PC-9 (cell line): ENCODE data around the gene MRPL45. TPM values are rescaled to one million over a fixed set of nuclear protein-coding genes. Genes with fewer than 3 reads are reported as not detected.

Experiments
- BruUV-seq: library from RNA; stranded (reverse); fragments of 400-500 nt; replicated peaks from 2 replicates; lab custom pipeline; 2021; lab: Mats Ljungman, UMichigan
- CTCF ChIA-PET: fragments of 300-600 bp; sonication (Branson Sonifier 250); formaldehyde crosslinking; loops from one replicate; lab custom pipeline; 2022; ENCODE audit warnings: antibody characterized with exemption; lab: Charles Lee
- POLR2A ChIA-PET: fragments of 300-600 bp; sonication (Branson Sonifier 250); formaldehyde crosslinking; loops from one replicate; lab custom pipeline; 2022; ENCODE audit warnings: antibody characterized with exemption; ENCODE audit not compliant: unreplicated experiment; lab: Charles Lee
- DNase-seq, 2 experiments: peaks; one replicate each; pipeline versions ENCODE4 v3.0.0 to v3.0.0-alpha.2; 2015 to 2022; ENCODE audit warnings: mixed read lengths in 1 of 2
- H2AFZ ChIP-seq: fragments of 200-600 bp; sonication (generic); 2 replicates; pipeline ENCODE4 v1.8.1; 2017; ENCODE audit warnings: antibody characterized with exemption
- H3F3A ChIP-seq: fragments of 200-600 bp; sonication (generic); 2 replicates; pipeline ENCODE4 v1.8.1; 2017; ENCODE audit warnings: antibody characterized with exemption, mild to moderate bottlenecking, low read depth; ENCODE audit not compliant: insufficient read depth
- H3K27ac ChIP-seq: fragments of 200-600 bp; sonication (generic); 2 replicates; pipeline ENCODE4 v1.6.1; 2016; ENCODE audit warnings: mixed run types
- H3K27me3 ChIP-seq: fragments of 200-600 bp; sonication (generic); 2 replicates; pipeline ENCODE4 v1.6.1; 2016; ENCODE audit warnings: low read depth, mixed run types; ENCODE audit not compliant: insufficient read depth
- H3K36me3 ChIP-seq: fragments of 200-600 bp; sonication (generic); 2 replicates; pipeline ENCODE4 v1.6.1; 2016; ENCODE audit warnings: low read depth, mixed run types
- H3K4me1 ChIP-seq: fragments of 200-600 bp; sonication (generic); replicated peaks from 2 replicates; pipeline ENCODE4 v1.6.1; 2016; ENCODE audit warnings: mixed run types; ENCODE audit not compliant: insufficient read depth
- H3K4me2 ChIP-seq: fragments of 200-600 bp; sonication (generic); 2 replicates; pipeline ENCODE4 v1.6.1; 2017; ENCODE audit warnings: mixed run types
- H3K4me3 ChIP-seq: fragments of 200-600 bp; sonication (generic); 2 replicates; pipeline ENCODE4 v1.6.1; 2016; ENCODE audit warnings: mixed run types
- H3K79me2 ChIP-seq: fragments of 200-600 bp; sonication (generic); 2 replicates; pipeline ENCODE4 v1.6.1; 2017; ENCODE audit warnings: low read depth, mixed run types
- H3K9me2 ChIP-seq: fragments of 200-600 bp; sonication (generic); 2 replicates; pipeline ENCODE4 v1.8.1; 2017; ENCODE audit warnings: mild to moderate bottlenecking; ENCODE audit not compliant: insufficient read depth
- H3K9me3 ChIP-seq: fragments of 200-600 bp; sonication (generic); 2 replicates; pipeline ENCODE4 v1.8.1; 2016; ENCODE audit warnings: low read depth; ENCODE audit not compliant: insufficient read depth
- H4K20me1 ChIP-seq: fragments of 200-600 bp; sonication (generic); 2 replicates; pipeline ENCODE4 v1.8.1; 2017; ENCODE audit not compliant: insufficient read depth
- EZH2 ChIP-seq: fragments of 200-600 bp; sonication (generic); IDR thresholded peaks from 2 replicates; pipeline ENCODE4 v1.8.0; 2017; ENCODE audit warnings: antibody characterized with exemption, low read depth
- intact Hi-C: fragments of 100-400 bp; cut with micrococcal nuclease; formaldehyde crosslinking; loops from one replicate; pipeline ENCODE4 v1.10.0; 2022; ENCODE audit not compliant: unreplicated experiment
- total RNA-seq: library from RNA; stranded (reverse); gene quantifications from 2 replicates; pipeline ENCODE4 v1.2.3, GENCODE V29; 2021
- TF ChIP-seq, protein P1 (sequence below): fragments of 200-600 bp; sonication (generic); conservative IDR thresholded peaks from 2 replicates; pipeline ENCODE4 v1.6.1; 2017; ENCODE audit warnings: mixed run types, antibody characterized with exemption, mild to moderate bottlenecking, moderate library complexity

Gene MRPL45
- total RNA-seq, 1 experiment from 2014 or later: 56.2 TPM

DNA sequence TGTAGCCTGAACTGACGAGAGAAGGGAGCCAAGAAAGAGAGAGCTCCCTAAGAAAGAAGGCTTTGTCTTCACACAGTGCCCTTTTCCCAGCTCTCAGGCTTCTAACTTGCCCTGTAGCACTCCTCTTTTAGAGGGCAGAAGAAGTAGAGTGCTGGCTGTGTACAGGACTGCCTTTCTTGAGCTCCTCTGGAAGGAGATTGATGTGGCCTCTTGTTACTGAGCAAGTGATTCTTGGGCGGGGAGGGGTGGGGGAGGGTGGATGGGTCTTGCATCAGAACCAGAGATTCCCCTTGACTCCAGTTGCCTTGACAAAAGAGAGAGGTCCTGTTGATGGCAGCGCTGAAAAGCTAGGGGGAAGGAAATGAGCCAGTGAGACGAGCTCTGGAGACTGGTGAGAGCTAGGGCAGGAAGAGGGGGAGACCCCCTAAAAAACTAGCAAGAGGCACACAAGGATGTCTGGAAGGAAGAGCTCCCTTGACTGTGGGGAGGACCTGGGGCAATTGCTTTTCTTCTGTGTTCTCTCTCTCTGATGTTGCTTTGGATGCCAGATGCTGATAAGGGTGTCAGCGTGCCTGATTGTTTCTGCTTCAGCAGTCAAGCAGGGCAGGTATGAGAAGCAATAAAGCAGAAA is 28.4 kb downstream of the MRPL45 start:
- H3K4me2 ChIP-seq: no peak overlapping the region
- POLR2A ChIA-PET: no interaction called here
- no peak overlapping the region for H2AFZ ChIP-seq
- peaks cover 4% of the 10 kb centered on the region for H3K36me3 ChIP-seq
- intact Hi-C loops: no loop called here
- no peaks in the 10 kb centered on the region for H3K79me2 ChIP-seq
- no peaks in the 10 kb centered on the region for H4K20me1 ChIP-seq
- H3K4me1 ChIP-seq: peaks cover 11% of the 10 kb centered on the region
- H3K27me3 ChIP-seq: no peaks in the 10 kb centered on the region
- TF ChIP-seq, protein P1, sequence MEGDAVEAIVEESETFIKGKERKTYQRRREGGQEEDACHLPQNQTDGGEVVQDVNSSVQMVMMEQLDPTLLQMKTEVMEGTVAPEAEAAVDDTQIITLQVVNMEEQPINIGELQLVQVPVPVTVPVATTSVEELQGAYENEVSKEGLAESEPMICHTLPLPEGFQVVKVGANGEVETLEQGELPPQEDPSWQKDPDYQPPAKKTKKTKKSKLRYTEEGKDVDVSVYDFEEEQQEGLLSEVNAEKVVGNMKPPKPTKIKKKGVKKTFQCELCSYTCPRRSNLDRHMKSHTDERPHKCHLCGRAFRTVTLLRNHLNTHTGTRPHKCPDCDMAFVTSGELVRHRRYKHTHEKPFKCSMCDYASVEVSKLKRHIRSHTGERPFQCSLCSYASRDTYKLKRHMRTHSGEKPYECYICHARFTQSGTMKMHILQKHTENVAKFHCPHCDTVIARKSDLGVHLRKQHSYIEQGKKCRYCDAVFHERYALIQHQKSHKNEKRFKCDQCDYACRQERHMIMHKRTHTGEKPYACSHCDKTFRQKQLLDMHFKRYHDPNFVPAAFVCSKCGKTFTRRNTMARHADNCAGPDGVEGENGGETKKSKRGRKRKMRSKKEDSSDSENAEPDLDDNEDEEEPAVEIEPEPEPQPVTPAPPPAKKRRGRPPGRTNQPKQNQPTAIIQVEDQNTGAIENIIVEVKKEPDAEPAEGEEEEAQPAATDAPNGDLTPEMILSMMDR: no peak
- TF ChIP-seq EZH2: no peak
- no peak for DNase-seq
- no peaks in the 10 kb centered on the region for H3K9me2 ChIP-seq
- peaks cover 7% of the 10 kb centered on the region for H3F3A ChIP-seq
- CTCF ChIA-PET: no interaction called here
- H3K27ac ChIP-seq: no peak overlapping the region
- no peak overlapping the region for H3K4me3 ChIP-seq
- no TSS peak for BruUV-seq
- no peaks in the 10 kb centered on the region for H3K9me3 ChIP-seq

DNA sequence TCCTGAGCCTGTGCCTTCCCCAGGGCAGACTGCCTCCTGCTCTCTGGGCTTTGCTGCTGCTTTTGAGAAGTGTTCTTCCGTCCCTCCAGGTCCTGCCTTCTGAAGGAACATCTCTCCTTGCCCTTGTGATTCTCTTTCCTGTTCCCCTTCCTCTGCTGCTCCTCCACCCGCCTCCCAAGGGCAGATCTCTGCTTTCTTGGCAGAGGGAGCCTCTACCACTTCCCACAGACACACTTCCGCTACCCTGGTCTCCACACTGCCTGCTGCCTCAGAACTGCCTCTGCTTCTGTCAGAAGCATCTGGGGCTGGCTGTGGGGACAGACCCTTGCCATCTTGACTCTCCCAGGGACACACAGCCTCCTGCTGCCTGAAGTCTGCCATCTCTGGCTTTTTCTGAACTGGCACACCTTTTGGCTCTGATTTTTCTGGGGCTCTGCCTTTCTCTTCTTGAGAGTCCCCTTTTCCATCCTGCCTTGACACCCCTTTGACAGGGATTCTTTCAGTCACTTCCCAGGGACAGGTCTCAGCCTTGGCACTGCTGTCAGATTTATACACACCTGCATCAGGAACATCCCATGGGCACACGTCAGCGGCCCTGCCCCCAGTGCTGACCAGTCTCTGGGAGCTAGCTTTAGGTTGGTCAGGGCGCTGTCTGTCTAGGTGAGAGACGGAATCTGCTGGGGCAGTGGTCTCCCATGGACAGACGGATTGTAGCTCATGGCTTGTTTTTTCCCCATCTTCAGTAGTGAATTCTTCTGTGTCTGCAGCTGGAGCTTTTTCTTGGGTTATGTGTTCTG is 30.2 kb downstream of the MRPL45 start:
- no peak for DNase-seq
- Histone ChIP-seq H3K4me1 (no peaks in the 10 kb centered on the region), H3K4me2 (no peak overlapping the region), H3F3A (no peaks in the 10 kb centered on the region), H3K36me3 (no peaks in the 10 kb centered on the region), H4K20me1 (no peaks in the 10 kb centered on the region), H3K9me2 (no peaks in the 10 kb centered on the region), H3K27ac (no peak overlapping the region), H2AFZ (no peak overlapping the region), H3K4me3 (no peak overlapping the region), H3K27me3 (no peaks in the 10 kb centered on the region), H3K79me2 (no peaks in the 10 kb centered on the region), H3K9me3 (no peaks in the 10 kb centered on the region)
- TF ChIP-seq, protein P1: no peak
- TF ChIP-seq EZH2: no peak
- POLR2A ChIA-PET: interaction anchor here (0.7 kb wide), 1 partner anchor 14 kb away, joined by 3 read pairs; no protein-coding TSS in a partner anchor
- CTCF ChIA-PET: interaction anchor here (0.6 to 0.7 kb wide), 2 partner anchors 25 to 1731 kb away, joined by 4 to 5 read pairs; no protein-coding TSS in a partner anchor
- intact Hi-C loops: no loop called here
- no TSS peak for BruUV-seq

DNA sequence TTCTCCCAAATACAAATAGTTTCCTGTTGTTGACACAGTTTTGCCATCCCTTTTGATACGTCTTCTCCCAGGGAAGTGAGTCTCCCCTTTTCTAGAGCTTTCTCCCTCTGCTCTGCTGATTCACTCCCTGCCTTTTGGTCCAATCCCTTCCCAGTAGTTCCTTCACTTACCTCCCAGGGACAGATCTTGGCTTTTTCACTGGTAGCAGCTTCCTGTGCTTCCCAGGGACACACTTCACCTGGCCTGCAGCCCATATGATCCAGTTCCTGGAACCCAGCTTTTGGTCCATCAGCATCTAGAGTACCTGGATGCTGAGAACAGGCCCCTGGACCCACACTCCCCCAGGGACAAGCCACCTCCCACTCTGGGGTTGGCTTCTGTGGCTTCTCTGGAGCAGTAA is 31.0 kb downstream of the MRPL45 start:
- H2AFZ ChIP-seq: no peak overlapping the region
- H3F3A ChIP-seq: no peaks in the 10 kb centered on the region
- no peak for TF ChIP-seq EZH2
- TF ChIP-seq, protein P1: no peak
- no peaks in the 10 kb centered on the region for H3K79me2 ChIP-seq
- POLR2A ChIA-PET: interaction anchor here (0.7 kb wide), 1 partner anchor 13 kb away, joined by 3 read pairs; no protein-coding TSS in a partner anchor
- no peaks in the 10 kb centered on the region for H3K9me2 ChIP-seq
- no peaks in the 10 kb centered on the region for H3K9me3 ChIP-seq
- H3K4me3 ChIP-seq: no peak overlapping the region
- no peak overlapping the region for H3K4me2 ChIP-seq
- no peaks in the 10 kb centered on the region for H3K36me3 ChIP-seq
- intact Hi-C loops: no loop called here
- H3K27me3 ChIP-seq: no peaks in the 10 kb centered on the region
- H3K4me1 ChIP-seq: no peaks in the 10 kb centered on the region
- H3K27ac ChIP-seq: no peak overlapping the region
- H4K20me1 ChIP-seq: no peaks in the 10 kb centered on the region
- no peak for DNase-seq
- CTCF ChIA-PET: interaction anchor here (0.7 kb wide), 1 partner anchor 24 kb away, joined by 4 read pairs; no protein-coding TSS in a partner anchor
- no TSS peak for BruUV-seq
